Nephron progenitor cell (in vitro differentiated cells): ENCODE results near the gene ENTPD1.
"Not testable (repeated sequence)": the region's sequence is repeated elsewhere in the genome, so short reads cannot be mapped to it uniquely, and the experiment has no call there.

Experiments
- DNase-seq: peaks from one replicate; pipeline ENCODE4 v3.0.0; 2021
- H3K27ac Mint-ChIP-seq: 2 replicates; pipeline ENCODE4 v1.8.0; 2021; ENCODE audit warnings: mild to moderate bottlenecking, moderate library complexity, mixed read lengths
- H3K27me3 Mint-ChIP-seq: 2 replicates; pipeline ENCODE4 v1.8.0; 2021; ENCODE audit warnings: mild to moderate bottlenecking, low read depth, mixed read lengths; ENCODE audit not compliant: poor library complexity
- H3K36me3 Mint-ChIP-seq: 2 replicates; pipeline ENCODE4 v1.8.0; 2021; ENCODE audit warnings: low read depth, mixed read lengths
- H3K4me1 Mint-ChIP-seq: 2 replicates; pipeline ENCODE4 v1.8.0; 2021; ENCODE audit warnings: mixed read lengths
- H3K4me3 Mint-ChIP-seq: 2 replicates; pipeline ENCODE4 v1.8.0; 2021; ENCODE audit warnings: mild to moderate bottlenecking, moderate library complexity, mixed read lengths
- H3K9me3 Mint-ChIP-seq: 2 replicates; pipeline ENCODE4 v1.8.0; 2021; ENCODE audit warnings: mild to moderate bottlenecking, moderate library complexity, mixed read lengths
- CTCF ChIP-seq: fragments of 200-600 bp; sonication (generic); IDR thresholded peaks from 2 replicates; pipeline ENCODE4 v1.5.0; 2021; ENCODE audit warnings: antibody characterized with exemption

ENTPD1 gene

DNA sequence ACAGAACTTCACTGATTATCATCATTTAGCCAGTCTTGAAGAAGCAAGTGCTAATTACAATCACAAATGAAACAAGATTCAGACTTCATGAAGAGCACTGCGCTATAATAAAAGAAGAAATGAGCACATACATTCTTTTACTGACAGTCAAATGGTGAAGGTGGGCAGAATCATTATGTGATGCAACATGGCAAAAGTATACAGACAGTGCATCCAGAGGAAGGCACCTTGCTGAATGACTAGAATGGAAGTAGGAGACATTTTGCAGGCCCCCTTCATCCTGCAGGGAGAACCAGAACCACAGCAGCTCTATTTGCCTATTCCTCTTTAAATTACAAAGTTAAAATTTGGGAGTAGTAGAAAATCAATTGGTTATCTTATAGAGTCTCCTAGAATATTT, 120.8 kb downstream of the ENTPD1 start:
- Mint-ChIP-seq H3K36me3 (peaks cover 88% of the 10 kb centered on the region), H3K27ac (no peak overlapping the region), H3K4me1 (no peaks in the 10 kb centered on the region), H3K9me3 (peaks cover 19% of the 10 kb centered on the region), H3K4me3 (no peak overlapping the region), H3K27me3 (no peaks in the 10 kb centered on the region)
- no peak for DNase-seq
- no peak for TF ChIP-seq CTCF

DNA sequence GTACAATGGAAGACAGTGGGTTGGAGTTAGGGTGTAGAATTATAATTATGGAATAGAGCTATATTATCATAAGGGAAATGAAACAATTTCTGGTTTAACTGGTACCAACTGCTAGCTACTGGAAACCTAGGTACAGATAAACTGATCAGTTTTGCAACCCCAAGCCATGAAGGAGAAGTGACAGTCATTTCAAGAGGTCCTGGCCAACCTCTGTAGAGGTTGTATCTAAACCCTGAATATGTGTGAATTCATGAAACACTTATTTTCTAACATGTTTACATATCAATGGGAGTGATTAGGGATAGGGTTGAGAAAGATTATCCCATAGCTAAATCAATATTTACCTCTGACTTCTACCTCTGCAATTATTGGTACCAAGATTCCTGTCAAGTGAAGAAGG, 121.9 kb downstream of the ENTPD1 start:
- no peaks in the 10 kb centered on the region for H3K27me3 Mint-ChIP-seq
- no peak for DNase-seq
- peaks cover 24% of the 10 kb centered on the region for H3K9me3 Mint-ChIP-seq
- no peak for TF ChIP-seq CTCF
- H3K4me1 Mint-ChIP-seq, result no peaks in the 10 kb centered on the region
- H3K36me3 Mint-ChIP-seq, result peaks cover 84% of the 10 kb centered on the region
- H3K27ac Mint-ChIP-seq, result no peak overlapping the region
- no peak overlapping the region for H3K4me3 Mint-ChIP-seq

GRCh38 chr10:95880704-95881103, 124.7 kb downstream of the ENTPD1 start:
- Mint-ChIP-seq H3K36me3 (peaks cover 55% of the 10 kb centered on the region), H3K9me3 (peaks cover 10% of the 10 kb centered on the region), H3K27ac (no peak overlapping the region), H3K27me3 (no peaks in the 10 kb centered on the region), H3K4me1 (no peaks in the 10 kb centered on the region), H3K4me3 (no peak overlapping the region)
- no peak for TF ChIP-seq CTCF
- no peak for DNase-seq

- H3K4me1 Mint-ChIP-seq, result no peaks in the 10 kb centered on the region
- H3K27ac Mint-ChIP-seq, result no peak overlapping the region
- no peak overlapping the region for H3K4me3 Mint-ChIP-seq
- H3K9me3 Mint-ChIP-seq, result peaks cover 7% of the 10 kb centered on the region
- peaks cover 51% of the 10 kb centered on the region for H3K36me3 Mint-ChIP-seq
- no peak for DNase-seq
- no peaks in the 10 kb centered on the region for H3K27me3 Mint-ChIP-seq
- TF ChIP-seq CTCF, result no peak
These were observed 125.4 kb downstream of the ENTPD1 start for GRCh38 chr10:95881316-95881715.

DNA sequence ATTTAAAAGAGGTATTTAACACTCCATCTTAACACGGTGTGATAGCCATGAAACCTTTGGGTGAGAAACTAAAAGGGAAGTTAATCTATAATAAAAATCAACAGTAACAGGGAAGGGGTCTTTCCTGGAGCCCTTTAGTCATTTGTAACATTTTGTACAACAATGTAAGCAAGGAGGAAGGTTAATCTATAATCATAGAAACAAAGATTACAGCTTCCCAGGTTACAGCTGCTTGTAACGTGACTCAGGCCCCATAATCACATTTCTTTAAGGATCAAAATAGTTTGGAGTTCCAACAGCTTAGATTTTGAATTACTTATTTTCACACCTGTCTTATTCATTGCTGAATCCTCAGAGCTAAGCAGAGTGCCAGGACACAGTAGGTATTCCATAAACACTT, 133.9 kb downstream of the ENTPD1 start:
- Mint-ChIP-seq H3K4me3 (no peak overlapping the region), H3K9me3 (no peaks in the 10 kb centered on the region), H3K27me3 (no peaks in the 10 kb centered on the region), H3K36me3 (peaks cover 63% of the 10 kb centered on the region), H3K27ac (no peak overlapping the region), H3K4me1 (no peaks in the 10 kb centered on the region)
- DNase-seq, result no peak
- no peak for TF ChIP-seq CTCF

GRCh38 chr10:95896071-95896850, 140.3 kb downstream of the ENTPD1 start:
- no peak for DNase-seq
- TF ChIP-seq CTCF, result no peak
- no peaks in the 10 kb centered on the region for H3K27me3 Mint-ChIP-seq
- no peak overlapping the region for H3K4me3 Mint-ChIP-seq
- no peaks in the 10 kb centered on the region for H3K9me3 Mint-ChIP-seq
- H3K27ac Mint-ChIP-seq, result no peak overlapping the region
- H3K36me3 Mint-ChIP-seq, result peaks cover 91% of the 10 kb centered on the region
- no peaks in the 10 kb centered on the region for H3K4me1 Mint-ChIP-seq

DNA sequence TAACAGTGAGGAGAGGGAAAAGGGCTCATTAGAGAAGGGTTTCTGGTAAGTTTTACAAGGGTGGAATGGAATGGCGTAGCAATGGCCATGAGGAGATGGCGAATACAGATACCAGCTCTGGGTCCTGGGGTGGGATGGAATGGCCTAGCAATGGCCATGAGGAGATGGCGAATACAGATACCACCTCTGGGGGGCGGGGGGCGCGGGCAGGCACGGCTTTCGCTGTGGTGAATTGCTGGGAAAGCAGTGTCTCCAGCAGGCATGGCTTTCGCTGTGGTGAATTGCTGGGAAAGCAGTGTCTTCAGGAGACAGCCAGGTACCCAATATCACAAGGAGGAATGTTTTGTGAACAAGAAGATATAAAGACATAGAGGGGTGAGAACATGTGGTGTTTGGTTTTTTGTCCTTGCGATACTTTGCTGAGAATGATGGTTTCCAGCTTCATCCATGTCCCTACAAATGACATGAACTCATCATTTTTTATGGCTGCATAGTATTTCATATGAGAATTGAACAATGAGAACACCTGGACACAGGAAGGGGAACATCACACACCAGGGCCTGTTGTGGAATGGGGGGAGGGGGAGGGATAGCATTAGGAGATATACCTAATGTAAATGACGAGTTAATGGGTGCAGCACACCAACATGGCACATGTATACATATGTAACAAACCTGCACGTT, 150.1 kb downstream of the ENTPD1 start:
- H3K27ac Mint-ChIP-seq, H3K36me3 Mint-ChIP-seq, DNase-seq, H3K27me3 Mint-ChIP-seq, H3K9me3 Mint-ChIP-seq: not testable (repeated sequence)
- Mint-ChIP-seq H3K4me1 (peaks cover 16% of the 10 kb centered on the region), H3K4me3 (peak overlapping the region; percentile 66)
